CD4-positive, CD25-positive, alpha-beta regulatory T cell (primary cell): Measurements from ENCODE around the gene SMC3. TPM values are rescaled to one million over a fixed set of nuclear protein-coding genes. Genes with fewer than 3 reads are reported as not detected.
"Not testable (repeated sequence)": the region's sequence is repeated elsewhere in the genome, so short reads cannot be mapped to it uniquely, and the experiment has no call there.

Experiments used
- ATAC-seq, 2 donors: fragments of 150-1000 bp; cut with Tn5 transposase; one replicate each; pipeline ENCODE4 v1.10.0; 2021; ENCODE audit warnings: low read depth in 2 of 2, moderate number of reproducible peaks in 2 of 2, moderate library complexity in 1 of 2
- DNase-seq, 3 donors: peaks; one replicate each; pipeline versions ENCODE4 v3.0.0 to v3.0.0-alpha.2; 2012 to 2022; ENCODE audit warnings: mixed read lengths in 1 of 3
- H3K27ac ChIP-seq: one replicate; pipeline ENCODE4 v1.7.0; 2013; ENCODE audit warnings: mild to moderate bottlenecking, low read length; ENCODE audit not compliant: insufficient read depth, poor library complexity, severe bottlenecking
- H3K27me3 ChIP-seq: one replicate; pipeline ENCODE4 v1.7.0; 2013; ENCODE audit warnings: low read length; ENCODE audit not compliant: control insufficient read depth, insufficient read depth
- H3K36me3 ChIP-seq: one replicate; pipeline ENCODE4 v1.7.0; 2013; ENCODE audit warnings: mild to moderate bottlenecking, low read length, moderate library complexity; ENCODE audit not compliant: control insufficient read depth, insufficient read depth
- H3K4me1 ChIP-seq: 2 replicates; pipeline ENCODE4 v1.7.0; 2013; ENCODE audit warnings: mild to moderate bottlenecking, low read length; ENCODE audit not compliant: insufficient read depth, control insufficient read depth, poor library complexity, severe bottlenecking
- H3K4me3 ChIP-seq: one replicate; pipeline ENCODE4 v1.7.0; 2013; ENCODE audit warnings: low read depth, mild to moderate bottlenecking, low read length, moderate library complexity
- H3K9me3 ChIP-seq, 2 experiments: 1 replicate in 1 of 2; 2 replicates in 1 of 2; pipeline ENCODE4 v1.7.0; 2013; ENCODE audit warnings: low read length in 2 of 2, mild to moderate bottlenecking in 1 of 2, moderate library complexity in 1 of 2; ENCODE audit not compliant: control insufficient read depth in 2 of 2
- H3K27ac Mint-ChIP-seq, 3 donors: one replicate each; pipeline ENCODE4 v1.8.0; 2020 to 2022; ENCODE audit warnings: mild to moderate bottlenecking in 3 of 3, mixed read lengths in 3 of 3, moderate library complexity in 2 of 3
- H3K27me3 Mint-ChIP-seq: one replicate; pipeline ENCODE4 v1.8.0; 2022; ENCODE audit warnings: mild to moderate bottlenecking, mixed read lengths
- H3K36me3 Mint-ChIP-seq: one replicate; pipeline ENCODE4 v1.8.0; 2020; ENCODE audit warnings: mixed read lengths
- H3K4me1 Mint-ChIP-seq, 4 donors: one replicate each; pipeline ENCODE4 v1.8.0; 2020 to 2022; ENCODE audit warnings: mixed read lengths in 4 of 4, mild to moderate bottlenecking in 1 of 4
- H3K4me3 Mint-ChIP-seq, 4 donors: one replicate each; pipeline ENCODE4 v1.8.0; 2020 to 2022; ENCODE audit warnings: mild to moderate bottlenecking in 4 of 4, mixed read lengths in 4 of 4, moderate library complexity in 3 of 4
- H3K9me3 Mint-ChIP-seq, 7 donors: one replicate each; pipeline ENCODE4 v1.8.0; 2020 to 2022; ENCODE audit warnings: mixed read lengths in 7 of 7, mild to moderate bottlenecking in 3 of 7, moderate library complexity in 2 of 7
- polyA plus RNA-seq, 4 donors: library from polyadenylated mRNA; unstranded; fragments of 300-500 nt; fragmentation: Illumina TruSeq; gene quantifications; one replicate each; pipeline ENCODE4 v1.2.3, GENCODE V29; 2021
- total RNA-seq: library from RNA; stranded (reverse); gene quantifications from one replicate; pipeline ENCODE4 v1.2.3, GENCODE V29; 2022

The SMC3 gene
- total and polyA plus RNA-seq, 5 donors from 2014 or later, result 47.7 to 68.9 (median 65.6) TPM

GRCh38 chr10:110600487-110601101 lies 33.1 kb downstream of the SMC3 start:
- H3K4me3 ChIP-seq, result no peak overlapping the region
- no peak overlapping the region for H3K27ac ChIP-seq
- no peaks in the 10 kb centered on the region for H3K27me3 ChIP-seq
- Mint-ChIP-seq H3K27ac (no peak overlapping the region), H3K36me3 (peaks cover 54% of the 10 kb centered on the region), H3K27me3 (no peaks in the 10 kb centered on the region), H3K4me1 (peaks cover 0 to 6% (median 5%) of the 10 kb centered on the region in 4 donors), H3K9me3 (no peaks in the 10 kb centered on the region), H3K4me3 (no peak overlapping the region)
- peaks cover 88% of the 10 kb centered on the region for H3K36me3 ChIP-seq
- H3K9me3 ChIP-seq, result no peaks in the 10 kb centered on the region
- ATAC-seq, result peak in 1 of 2 donors; percentile 48
- DNase-seq, result peak in 2 of 3 donors; percentile 46 to 82
- H3K4me1 ChIP-seq, result no peaks in the 10 kb centered on the region

GRCh38 chr10:110601581-110601980 lies 34.1 kb downstream of the SMC3 start:
- Histone ChIP-seq H3K27ac (no peak overlapping the region), H3K36me3 (peaks cover 92% of the 10 kb centered on the region), H3K4me3 (no peak overlapping the region), H3K9me3 (no peaks in the 10 kb centered on the region), H3K27me3 (no peaks in the 10 kb centered on the region), H3K4me1 (no peaks in the 10 kb centered on the region)
- H3K4me3 Mint-ChIP-seq, result no peak overlapping the region
- H3K27me3 Mint-ChIP-seq, result no peaks in the 10 kb centered on the region
- H3K9me3 Mint-ChIP-seq, result no peaks in the 10 kb centered on the region
- no peak for DNase-seq
- H3K4me1 Mint-ChIP-seq, result peaks cover 0 to 6% (median 4%) of the 10 kb centered on the region in 4 donors
- H3K27ac Mint-ChIP-seq, result no peak overlapping the region
- peaks cover 45% of the 10 kb centered on the region for H3K36me3 Mint-ChIP-seq
- ATAC-seq, result no peak

- H3K9me3 Mint-ChIP-seq, result no peaks in the 10 kb centered on the region
- DNase-seq (no peak), ATAC-seq (no peak)
- Histone ChIP-seq H3K4me3 (no peak overlapping the region), H3K27me3 (no peaks in the 10 kb centered on the region), H3K27ac (no peak overlapping the region), H3K36me3 (peaks cover 35% of the 10 kb centered on the region), H3K4me1 (no peaks in the 10 kb centered on the region), H3K9me3 (no peaks in the 10 kb centered on the region)
- no peak overlapping the region for H3K27ac Mint-ChIP-seq
- H3K4me1 Mint-ChIP-seq, result peaks cover 0 to 8% (median 4%) of the 10 kb centered on the region in 4 donors
- H3K4me3 Mint-ChIP-seq, result no peak overlapping the region
- H3K36me3 Mint-ChIP-seq, result peaks cover 13% of the 10 kb centered on the region
- H3K27me3 Mint-ChIP-seq, result no peaks in the 10 kb centered on the region
These were observed 40.6 kb downstream of the SMC3 start for GRCh38 chr10:110608087-110608486.

- H3K4me3 ChIP-seq, result no peak overlapping the region
- H3K9me3 Mint-ChIP-seq, result no peaks in the 10 kb centered on the region
- peaks cover 7% of the 10 kb centered on the region for H3K36me3 Mint-ChIP-seq
- no peak overlapping the region for H3K4me3 Mint-ChIP-seq
- no peaks in the 10 kb centered on the region for H3K27me3 ChIP-seq
- H3K9me3 ChIP-seq, result no peaks in the 10 kb centered on the region
- peaks cover 0 to 8% (median 5%) of the 10 kb centered on the region in 4 donors for H3K4me1 Mint-ChIP-seq
- DNase-seq, result no peak
- no peaks in the 10 kb centered on the region for H3K27me3 Mint-ChIP-seq
- H3K27ac Mint-ChIP-seq, result peak overlapping the region in 1 of 3 donors; percentile 48
- no peak for ATAC-seq
- H3K27ac ChIP-seq, result no peak overlapping the region
- peaks cover 20% of the 10 kb centered on the region for H3K36me3 ChIP-seq
- no peaks in the 10 kb centered on the region for H3K4me1 ChIP-seq
These were observed 42.1 kb downstream of the SMC3 start for GRCh38 chr10:110609605-110610004.

- H3K4me1 ChIP-seq, result no peaks in the 10 kb centered on the region
- Mint-ChIP-seq H3K27ac (no peak overlapping the region), H3K9me3 (no peaks in the 10 kb centered on the region), H3K4me3 (no peak overlapping the region), H3K36me3 (no peaks in the 10 kb centered on the region), H3K27me3 (no peaks in the 10 kb centered on the region), H3K4me1 (peaks cover 0 to 8% (median 7%) of the 10 kb centered on the region in 4 donors)
- no peak overlapping the region for H3K27ac ChIP-seq
- H3K9me3 ChIP-seq, result no peaks in the 10 kb centered on the region
- DNase-seq (peak; percentile 22 to 69 (median 64)), ATAC-seq (peak; percentile 45 to 56)
- H3K27me3 ChIP-seq, result no peaks in the 10 kb centered on the region
- peaks cover 12% of the 10 kb centered on the region for H3K36me3 ChIP-seq
- H3K4me3 ChIP-seq, result no peak overlapping the region
These were observed 42.8 kb downstream of the SMC3 start for GRCh38 chr10:110610308-110610774.

- H3K27ac Mint-ChIP-seq, H3K4me1 Mint-ChIP-seq, H3K4me1 ChIP-seq, H3K36me3 Mint-ChIP-seq, ATAC-seq, H3K36me3 ChIP-seq, DNase-seq, H3K9me3 ChIP-seq, H3K27me3 ChIP-seq, H3K9me3 Mint-ChIP-seq, H3K4me3 Mint-ChIP-seq, H3K27ac ChIP-seq, H3K4me3 ChIP-seq, H3K27me3 Mint-ChIP-seq: not testable (repeated sequence)
These were observed 43.3 kb downstream of the SMC3 start for GRCh38 chr10:110610781-110611180.

- DNase-seq (peak in 1 of 3 donors; percentile 20), ATAC-seq (no peak)
- Mint-ChIP-seq H3K9me3 (peaks cover 0 to 2% (median 0%) of the 10 kb centered on the region in 7 donors), H3K27me3 (no peaks in the 10 kb centered on the region), H3K27ac (peak overlapping the region in 1 of 3 donors; percentile 46), H3K36me3 (no peaks in the 10 kb centered on the region), H3K4me1 (peaks cover 0 to 12% (median 7%) of the 10 kb centered on the region in 4 donors), H3K4me3 (no peak overlapping the region)
- H3K4me1 ChIP-seq, result no peaks in the 10 kb centered on the region
- H3K36me3 ChIP-seq, result no peaks in the 10 kb centered on the region
- H3K27ac ChIP-seq, result no peak overlapping the region
- H3K9me3 ChIP-seq, result no peaks in the 10 kb centered on the region
- H3K4me3 ChIP-seq, result no peak overlapping the region
- no peaks in the 10 kb centered on the region for H3K27me3 ChIP-seq
These were observed 44.6 kb downstream of the SMC3 start for GRCh38 chr10:110612087-110612486.

- Histone ChIP-seq H3K9me3 (no peaks in the 10 kb centered on the region), H3K36me3 (no peaks in the 10 kb centered on the region), H3K4me1 (no peaks in the 10 kb centered on the region), H3K27me3 (no peaks in the 10 kb centered on the region), H3K27ac (no peak overlapping the region), H3K4me3 (no peak overlapping the region)
- Mint-ChIP-seq H3K9me3 (peaks cover 0 to 2% (median 0%) of the 10 kb centered on the region in 7 donors), H3K27ac (peak overlapping the region in 1 of 3 donors; percentile 46), H3K27me3 (no peaks in the 10 kb centered on the region), H3K36me3 (no peaks in the 10 kb centered on the region), H3K4me3 (no peak overlapping the region), H3K4me1 (peaks cover 0 to 15% (median 7%) of the 10 kb centered on the region in 4 donors)
- DNase-seq, result no peak
- no peak for ATAC-seq
These were observed 45.1 kb downstream of the SMC3 start for GRCh38 chr10:110612629-110613028.
